Cardiac muscle cell (in vitro differentiated cells and primary cell): ENCODE results near the gene HLTF. TPM values are rescaled to one million over a fixed set of nuclear protein-coding genes. Genes with fewer than 3 reads are reported as not detected.

ENCODE experiments used
- DNase-seq, 2 donors: peaks; one replicate each; pipeline versions ENCODE4 v3.0.0 to v3.0.0-alpha.2; 2010 to 2017; ENCODE audit warnings: low read depth in 1 of 2, low spot score in 1 of 2
- H3K27ac ChIP-seq: fragments of 200-600 bp; sonication (generic); 2 replicates; pipeline ENCODE4 v1.5.1; 2016
- H3K27me3 ChIP-seq: fragments of 200-600 bp; sonication (generic); 2 replicates; pipeline ENCODE4 v1.6.0; 2016; ENCODE audit warnings: control low read depth
- H3K36me3 ChIP-seq: fragments of 200-600 bp; sonication (generic); 2 replicates; pipeline ENCODE4 v1.5.1; 2016; ENCODE audit warnings: control low read depth
- H3K4me1 ChIP-seq: fragments of 200-600 bp; sonication (generic); 2 replicates; pipeline ENCODE4 v1.8.1; 2017; ENCODE audit warnings: low read depth, mild to moderate bottlenecking, mixed run types
- H3K4me3 ChIP-seq: fragments of 200-600 bp; sonication (generic); 2 replicates; pipeline ENCODE4 v1.5.1; 2016; ENCODE audit warnings: mild to moderate bottlenecking
- H3K9me3 ChIP-seq: fragments of 200-600 bp; sonication (generic); 2 replicates; pipeline ENCODE4 v1.5.1; 2017; ENCODE audit warnings: low read depth, mild to moderate bottlenecking, control low read depth
- CTCF ChIP-seq: IDR thresholded peaks from 2 replicates; pipeline ENCODE4 v1.5.1; 2012; ENCODE audit warnings: low read depth, mild to moderate bottlenecking, low read length
- polyA plus RNA-seq: library from polyadenylated mRNA; unstranded; fragments of >200 nt; fragmentation: Nextera tagmentation; extraction: Ambion mirVana; gene quantifications from 2 replicates; pipeline ENCODE4 v1.2.1, GENCODE V29; 2016
- total RNA-seq: library from RNA; depleted of rRNA; stranded (reverse); fragments of >200 nt; gene quantifications from 2 replicates; pipeline ENCODE4 v1.2.3, GENCODE V29; 2016

The HLTF gene
- total and polyA plus RNA-seq, 2 experiments from 2014 or later = 46.2 to 52.8 TPM

- Histone ChIP-seq H3K27ac (no peak overlapping the region), H3K36me3 (no peaks in the 10 kb centered on the region), H3K9me3 (no peaks in the 10 kb centered on the region), H3K4me3 (no peak overlapping the region), H3K27me3 (no peaks in the 10 kb centered on the region), H3K4me1 (peaks cover 13% of the 10 kb centered on the region)
- no peak for TF ChIP-seq CTCF
- DNase-seq = no peak
Measured at GRCh38 chr3:148998715-148999423, 87.5 kb downstream of the HLTF start.

- Histone ChIP-seq H3K27ac (no peak overlapping the region), H3K4me1 (peaks cover 13% of the 10 kb centered on the region), H3K9me3 (no peaks in the 10 kb centered on the region), H3K36me3 (no peaks in the 10 kb centered on the region), H3K27me3 (peaks cover 5% of the 10 kb centered on the region), H3K4me3 (no peak overlapping the region)
- DNase-seq = peak in 1 of 2 donors; percentile 52
- TF ChIP-seq CTCF = no peak
Measured at GRCh38 chr3:148998297-148998696, 88.0 kb downstream of the HLTF start.

- no peak for TF ChIP-seq CTCF
- Histone ChIP-seq H3K27ac (no peak overlapping the region), H3K4me1 (peaks cover 13% of the 10 kb centered on the region), H3K4me3 (no peak overlapping the region), H3K9me3 (no peaks in the 10 kb centered on the region), H3K36me3 (no peaks in the 10 kb centered on the region), H3K27me3 (peaks cover 6% of the 10 kb centered on the region)
- no peak for DNase-seq
Measured at GRCh38 chr3:148997623-148998022, 88.7 kb downstream of the HLTF start.

GRCh38 chr3:148992635-148993255 is 93.6 kb downstream of the HLTF start:
- H3K4me1 ChIP-seq = no peaks in the 10 kb centered on the region
- no peak for DNase-seq
- no peak for TF ChIP-seq CTCF
- peaks cover 6% of the 10 kb centered on the region for H3K27me3 ChIP-seq
- peak overlapping the region; percentile 85 for H3K4me3 ChIP-seq
- no peaks in the 10 kb centered on the region for H3K9me3 ChIP-seq
- no peak overlapping the region for H3K27ac ChIP-seq
- H3K36me3 ChIP-seq = no peaks in the 10 kb centered on the region

DNA sequence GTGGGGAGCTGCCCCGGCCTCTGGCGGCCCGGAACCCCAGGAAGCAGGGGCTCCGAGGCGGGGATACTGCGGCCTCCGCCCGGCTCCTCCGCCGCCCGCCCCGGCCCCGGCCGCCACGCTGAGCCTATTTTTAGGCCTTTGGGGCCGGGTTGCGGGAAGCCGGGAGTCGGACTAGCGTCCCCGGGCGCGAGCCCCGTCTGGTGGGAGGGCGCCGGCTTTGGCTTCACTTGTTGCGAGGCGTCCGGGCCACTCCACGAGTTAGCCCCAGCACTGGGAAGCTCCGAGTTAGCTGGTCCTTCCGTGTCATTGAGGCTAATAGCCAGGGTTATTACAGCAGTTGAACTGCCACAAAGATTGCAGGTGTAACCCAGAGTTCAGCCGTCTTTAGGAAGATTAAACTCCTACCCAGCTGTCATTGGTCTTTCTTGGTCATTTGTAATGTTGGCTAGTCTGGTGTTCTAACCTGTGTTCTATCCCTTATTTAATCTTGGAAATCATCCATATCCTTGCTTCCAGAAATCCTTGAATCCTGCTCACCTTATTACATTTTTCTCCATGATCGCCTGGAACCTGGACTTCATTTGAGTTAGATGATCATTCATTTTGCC is 94.2 kb downstream of the HLTF start:
- H3K27me3 ChIP-seq = peaks cover 6% of the 10 kb centered on the region
- H3K9me3 ChIP-seq = no peaks in the 10 kb centered on the region
- TF ChIP-seq CTCF = no peak
- H3K4me1 ChIP-seq = no peaks in the 10 kb centered on the region
- peak overlapping the region; percentile 77 for H3K27ac ChIP-seq
- H3K36me3 ChIP-seq = no peaks in the 10 kb centered on the region
- peak in 1 of 2 donors; percentile 81 for DNase-seq
- peak overlapping the region; percentile 85 for H3K4me3 ChIP-seq
